Measurements from ENCODE around the gene ARHGEF3.

Gene ARHGEF3

DNA sequence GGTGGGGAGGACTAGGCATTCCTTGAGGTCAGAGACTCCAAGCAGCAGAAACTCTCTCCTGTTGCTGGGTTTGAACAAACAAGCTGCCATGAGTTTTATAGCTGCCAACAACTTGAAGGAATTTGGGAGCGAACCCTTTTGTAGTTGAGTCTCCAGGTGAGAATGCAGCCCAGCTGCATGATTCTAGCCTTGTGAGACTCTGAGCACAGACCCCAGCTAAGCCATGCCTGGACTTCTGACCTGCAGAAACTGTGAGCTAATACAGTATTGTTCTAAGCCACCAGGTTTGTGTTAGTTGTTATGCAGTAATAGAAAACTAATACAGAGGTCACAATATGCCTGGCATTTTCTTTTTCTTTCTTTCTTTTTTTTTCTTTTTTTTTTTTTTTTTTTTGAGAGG is 112.4 kb downstream of the ARHGEF3 start:
- no peaks in the 10 kb centered on the region for H3K27me3 Mint-ChIP-seq (ENCODE audit: low read depth, poor library complexity)
- TF ChIP-seq, protein P1, sequence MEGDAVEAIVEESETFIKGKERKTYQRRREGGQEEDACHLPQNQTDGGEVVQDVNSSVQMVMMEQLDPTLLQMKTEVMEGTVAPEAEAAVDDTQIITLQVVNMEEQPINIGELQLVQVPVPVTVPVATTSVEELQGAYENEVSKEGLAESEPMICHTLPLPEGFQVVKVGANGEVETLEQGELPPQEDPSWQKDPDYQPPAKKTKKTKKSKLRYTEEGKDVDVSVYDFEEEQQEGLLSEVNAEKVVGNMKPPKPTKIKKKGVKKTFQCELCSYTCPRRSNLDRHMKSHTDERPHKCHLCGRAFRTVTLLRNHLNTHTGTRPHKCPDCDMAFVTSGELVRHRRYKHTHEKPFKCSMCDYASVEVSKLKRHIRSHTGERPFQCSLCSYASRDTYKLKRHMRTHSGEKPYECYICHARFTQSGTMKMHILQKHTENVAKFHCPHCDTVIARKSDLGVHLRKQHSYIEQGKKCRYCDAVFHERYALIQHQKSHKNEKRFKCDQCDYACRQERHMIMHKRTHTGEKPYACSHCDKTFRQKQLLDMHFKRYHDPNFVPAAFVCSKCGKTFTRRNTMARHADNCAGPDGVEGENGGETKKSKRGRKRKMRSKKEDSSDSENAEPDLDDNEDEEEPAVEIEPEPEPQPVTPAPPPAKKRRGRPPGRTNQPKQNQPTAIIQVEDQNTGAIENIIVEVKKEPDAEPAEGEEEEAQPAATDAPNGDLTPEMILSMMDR (IDR thresholded peaks at IDR 0.05), result no peak
- no peak overlapping the region for H3K4me3 Mint-ChIP-seq
- peaks cover 5% of the 10 kb centered on the region for H3K4me1 Mint-ChIP-seq
- DNase-seq, result no peak
- H3K9me3 Mint-ChIP-seq, result peaks cover 22% of the 10 kb centered on the region
- peaks cover 11% of the 10 kb centered on the region for H3K36me3 Mint-ChIP-seq (ENCODE audit: low read depth)
- H3K27ac Mint-ChIP-seq, result no peak overlapping the region

DNA sequence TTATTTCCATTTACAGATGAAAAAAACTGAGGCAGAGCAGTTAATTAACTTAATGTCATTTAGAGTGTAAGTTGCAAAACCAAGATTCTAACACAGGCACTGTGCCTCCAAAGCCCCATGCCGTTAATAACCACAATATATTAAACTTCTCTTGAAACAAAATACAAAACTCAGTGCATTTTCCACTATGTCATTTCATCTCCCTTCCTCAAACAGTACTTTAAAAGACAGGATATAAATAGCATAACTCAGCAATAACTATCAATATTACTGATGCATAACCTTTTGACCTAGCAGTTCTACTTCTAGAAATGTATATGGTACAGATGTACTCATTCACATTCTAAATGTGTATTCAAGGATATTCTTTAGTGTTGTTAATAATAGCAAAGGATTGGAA is 113.6 kb downstream of the ARHGEF3 start:
- TF ChIP-seq, protein P1 (IDR thresholded peaks at IDR 0.05), result no peak
- peaks cover 3% of the 10 kb centered on the region for H3K27me3 Mint-ChIP-seq (ENCODE audit: low read depth, poor library complexity)

DNA sequence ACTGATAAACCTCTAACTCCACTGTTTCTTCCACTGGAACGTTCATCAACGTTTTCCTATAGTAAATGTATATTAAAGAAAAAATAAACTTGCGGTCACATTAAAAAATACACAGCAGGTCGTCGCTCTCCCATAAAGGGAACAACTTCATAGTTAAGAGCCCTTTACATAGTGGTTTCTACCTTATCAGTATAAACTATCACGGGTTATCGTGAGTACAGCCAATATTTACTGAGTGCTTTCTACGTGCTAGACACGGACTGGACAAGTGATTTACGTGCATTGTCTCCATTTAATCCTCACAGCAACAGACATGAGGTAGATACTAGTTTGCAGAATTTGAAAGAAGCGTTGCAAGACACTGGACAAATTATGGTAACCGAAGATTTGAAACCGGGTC is 117.7 kb downstream of the ARHGEF3 start:
- no peak overlapping the region for H3K27ac Mint-ChIP-seq

More for the DNA sequence above, 113.6 kb downstream of the ARHGEF3 start:
- no peak for DNase-seq
- peaks cover 20% of the 10 kb centered on the region for H3K36me3 Mint-ChIP-seq (ENCODE audit: low read depth)
- peaks cover 5% of the 10 kb centered on the region for H3K4me1 Mint-ChIP-seq
- no peak overlapping the region for H3K27ac Mint-ChIP-seq
- no peak overlapping the region for H3K4me3 Mint-ChIP-seq
- H3K9me3 Mint-ChIP-seq, result peaks cover 27% of the 10 kb centered on the region

DNA sequence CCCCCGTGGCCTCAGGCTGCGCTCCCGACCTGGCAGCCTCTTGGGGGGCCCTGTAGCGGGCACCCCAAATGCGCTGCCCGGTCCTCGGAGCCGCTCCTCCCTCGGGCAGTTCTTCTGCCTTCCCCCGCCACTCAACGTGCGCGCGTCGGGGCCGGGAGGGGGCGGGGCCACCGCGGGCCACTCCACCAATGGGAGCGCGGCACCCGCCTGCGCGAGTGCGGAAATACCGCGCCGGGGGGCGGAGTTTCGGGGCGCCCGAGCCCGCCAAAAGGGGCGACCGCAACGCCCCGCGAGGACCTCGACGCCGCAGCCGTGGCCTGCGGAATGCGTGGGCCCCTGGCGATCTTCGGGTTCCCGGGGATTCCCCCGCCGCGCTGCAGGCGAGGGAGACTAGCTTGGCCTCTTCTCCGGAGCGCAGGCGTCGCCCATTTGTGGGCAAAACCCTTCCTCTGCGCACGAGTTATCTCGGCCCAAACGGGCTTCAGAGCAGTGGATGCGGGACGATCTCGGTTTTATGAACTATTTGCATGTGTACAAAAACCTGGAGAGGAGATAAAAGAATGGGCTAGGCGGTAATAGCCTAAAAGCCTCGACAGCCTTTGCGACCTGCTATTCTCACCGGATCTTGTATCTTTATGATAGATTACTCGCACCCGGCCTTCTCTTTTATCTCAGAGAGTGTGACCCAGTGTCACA is 118.5 kb downstream of the ARHGEF3 start, which contains the start of gene TASOR:
Gene TASOR, minus strand, starts transcription at position 144 of the 696 bp plus-strand sequence. CDS start 259 bp downstream, outside the sequence.
- Mint-ChIP-seq H3K27me3 (ENCODE audit: low read depth, poor library complexity) (peaks cover 3% of the 10 kb centered on the region), H3K36me3 (ENCODE audit: low read depth) (peaks cover 59% of the 10 kb centered on the region), H3K9me3 (peaks cover 54% of the 10 kb centered on the region), H3K4me1 (peaks cover 27% of the 10 kb centered on the region), H3K27ac (peak within 1 kb of the TSS; percentile 63), H3K4me3 (peak within 1 kb of the TSS; percentile 89)
- peak; percentile 72 for DNase-seq
- TF ChIP-seq, protein P1 (IDR thresholded peaks at IDR 0.05), result no peak

More for the DNA sequence above, 117.7 kb downstream of the ARHGEF3 start:
- H3K27me3 Mint-ChIP-seq (ENCODE audit: low read depth, poor library complexity), result peaks cover 3% of the 10 kb centered on the region
- peaks cover 25% of the 10 kb centered on the region for H3K4me1 Mint-ChIP-seq
- H3K36me3 Mint-ChIP-seq (ENCODE audit: low read depth), result peaks cover 51% of the 10 kb centered on the region
- peak overlapping the region; percentile 72 for H3K4me3 Mint-ChIP-seq
- peaks cover 48% of the 10 kb centered on the region for H3K9me3 Mint-ChIP-seq
- TF ChIP-seq, protein P1 (IDR thresholded peaks at IDR 0.05), result no peak
- no peak for DNase-seq

DNA sequence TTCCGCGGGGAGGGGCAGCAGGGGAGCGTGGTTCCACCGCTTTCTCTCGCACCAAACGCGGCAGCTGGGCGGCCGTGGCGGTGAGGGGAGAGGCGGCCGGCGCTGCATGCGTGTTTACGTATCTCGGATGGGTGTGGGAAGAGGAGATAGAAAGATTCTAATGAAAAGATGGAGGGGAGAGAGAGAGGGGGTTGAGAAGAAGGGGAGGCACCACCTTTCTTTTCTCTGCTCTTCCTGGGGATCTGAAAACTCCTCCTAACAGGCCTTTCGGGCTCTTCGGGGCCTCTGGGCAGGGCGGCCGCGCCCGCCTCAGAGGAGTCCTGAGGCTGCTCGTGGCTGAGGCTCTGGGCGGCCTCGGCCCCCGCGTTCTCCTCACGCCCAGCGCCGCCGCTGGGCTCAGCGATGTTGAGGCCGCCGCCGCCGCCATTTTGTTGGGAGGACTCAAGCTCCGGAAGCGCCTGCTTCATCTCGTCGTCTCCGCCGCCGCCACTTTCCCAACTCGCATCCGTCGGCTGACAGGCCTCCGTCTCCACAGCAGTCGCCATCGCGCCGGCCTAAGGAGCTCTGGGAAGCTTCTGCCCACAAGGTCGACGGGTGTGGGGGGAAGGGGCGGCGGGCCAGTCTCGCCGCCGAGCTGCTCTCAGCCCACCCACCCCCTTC is 119.2 kb downstream of the ARHGEF3 start:
- H3K27me3 Mint-ChIP-seq (ENCODE audit: low read depth, poor library complexity), result peaks cover 3% of the 10 kb centered on the region
- peak; percentile 79 for DNase-seq
- peak overlapping the region; percentile 63 for H3K27ac Mint-ChIP-seq
- peaks cover 64% of the 10 kb centered on the region for H3K36me3 Mint-ChIP-seq (ENCODE audit: low read depth)
- peak overlapping the region; percentile 89 for H3K4me3 Mint-ChIP-seq
- H3K4me1 Mint-ChIP-seq, result peaks cover 30% of the 10 kb centered on the region
- TF ChIP-seq, protein P1 (IDR thresholded peaks at IDR 0.05), result no peak
- H3K9me3 Mint-ChIP-seq, result peaks cover 57% of the 10 kb centered on the region
